ENCODE measurements around the gene YOD1. TPM values are rescaled to one million over a fixed set of nuclear protein-coding genes. Genes with fewer than 3 reads are reported as not detected.

Gene YOD1
- total and polyA plus RNA-seq, 2 donors (not counting 3 experiments of a cell fraction or from before 2014, with no cell fraction given): 1.2 to 5.9 TPM

GRCh38 chr1:207054491-207054890 is 3.5 kb upstream of the YOD1 start:
- H3K36me3 ChIP-seq (ENCODE audit: control insufficient read depth in 2 of 2, extremely low read depth in 1 of 2, insufficient read depth in 2 of 2, low read length in 2 of 2): no peaks in the 10 kb centered on the region
- H3K27ac ChIP-seq (ENCODE audit: insufficient read depth, low read depth, low read length): no peak overlapping the region
- no peaks in the 10 kb centered on the region for H4K20me1 ChIP-seq (replicated peaks; ENCODE audit: control insufficient read depth, extremely low read depth, insufficient read depth, low read length)
- peaks cover 0 to 2% of the 10 kb centered on the region in 2 experiments for H3K27me3 ChIP-seq (ENCODE audit: control insufficient read depth in 2 of 2, insufficient read depth in 2 of 2, low read length in 2 of 2)
- dilution Hi-C loops (cut with MboI; ENCODE audit: extremely low pct_ligation_motif_present, low sequenced_read_pairs) (no loop called here), intact Hi-C loops (cut with micrococcal nuclease) (loop anchor here (5.0 kb wide), 1 partner anchor 153 kb away; no protein-coding TSS in a partner anchor)
- FAIRE-seq (no peak), DNase-seq (ENCODE audit: low read depth, low spot score) (no peak)
- TF ChIP-seq GATA2 (IDR thresholded peaks at IDR 0.05; ENCODE audit: insufficient read depth, insufficient read length, low read depth, low read length): no peak
- no peak for TF ChIP-seq MAX (IDR thresholded peaks at IDR 0.05; ENCODE audit: insufficient read depth, insufficient read length)
- POLR2A ChIA-PET: no interaction called here
- no peak overlapping the region for H3K4me2 ChIP-seq (ENCODE audit: insufficient read depth, low read length)
- no peak overlapping the region for H2AFZ ChIP-seq (ENCODE audit: low read depth, low read length)
- H3K9me3 ChIP-seq (replicated peaks; ENCODE audit: control insufficient read depth, insufficient read depth, low read length): no peaks in the 10 kb centered on the region
- no peak overlapping the region for H3K4me3 ChIP-seq (replicated peaks in 1 of 3; ENCODE audit: insufficient read depth in 1 of 3, low read depth in 1 of 3, low read length in 3 of 3)
- no peak overlapping the region for H3K9ac ChIP-seq (replicated peaks; ENCODE audit: extremely low read depth, insufficient read depth, low read length)
- CTCF ChIA-PET: interaction anchor here (1.0 kb wide), 1 partner anchor 350 kb away, joined by 3 read pairs; no protein-coding TSS in a partner anchor
- H3K4me1 ChIP-seq (ENCODE audit: control insufficient read depth, extremely low read depth, insufficient read depth, low read length): peaks cover 13% of the 10 kb centered on the region
- no peaks in the 10 kb centered on the region for H3K9me1 ChIP-seq (replicated peaks; ENCODE audit: control insufficient read depth, extremely low read depth, insufficient read depth, low read length)
- BruUV-seq (replicated peaks): no TSS peak
- H3K79me2 ChIP-seq (ENCODE audit: control insufficient read depth, insufficient read depth, low read length): peaks cover 9% of the 10 kb centered on the region

- dilution Hi-C loops (cut with MboI; ENCODE audit: extremely low pct_ligation_motif_present, low sequenced_read_pairs) (no loop called here), intact Hi-C loops (cut with micrococcal nuclease) (loop anchor here (5.0 kb wide), 1 partner anchor 154 kb away; no protein-coding TSS in a partner anchor)
- TF ChIP-seq FOS (IDR thresholded peaks at IDR 0.05; ENCODE audit: borderline replicate concordance, insufficient read depth, low read length): no peak
- no peak for TF ChIP-seq POLR2A (IDR thresholded peaks at IDR 0.05; ENCODE audit: low read depth, low read length)
- Histone ChIP-seq H3K9me3 (replicated peaks; ENCODE audit: control insufficient read depth, insufficient read depth, low read length) (no peaks in the 10 kb centered on the region), H3K9me1 (replicated peaks; ENCODE audit: control insufficient read depth, extremely low read depth, insufficient read depth, low read length) (no peaks in the 10 kb centered on the region), H3K4me2 (ENCODE audit: insufficient read depth, low read length) (peak within 1 kb of the TSS; percentile 91), H3K79me2 (ENCODE audit: control insufficient read depth, insufficient read depth, low read length) (peaks cover 22% of the 10 kb centered on the region), H3K4me3 (replicated peaks in 1 of 3; ENCODE audit: insufficient read depth in 1 of 3, low read depth in 1 of 3, low read length in 3 of 3) (peak within 1 kb of the TSS; percentile 27 to 77 (median 62)), H2AFZ (ENCODE audit: low read depth, low read length) (peak within 1 kb of the TSS; percentile 75), H3K4me1 (ENCODE audit: control insufficient read depth, extremely low read depth, insufficient read depth, low read length) (peaks cover 15% of the 10 kb centered on the region), H3K27me3 (ENCODE audit: control insufficient read depth in 2 of 2, insufficient read depth in 2 of 2, low read length in 2 of 2) (peaks cover 0 to 2% of the 10 kb centered on the region in 2 experiments), H3K36me3 (ENCODE audit: control insufficient read depth in 2 of 2, extremely low read depth in 1 of 2, insufficient read depth in 2 of 2, low read length in 2 of 2) (peaks cover 6% of the 10 kb centered on the region in 2 experiments), H3K27ac (ENCODE audit: insufficient read depth, low read depth, low read length) (no peak within 1 kb of the TSS), H4K20me1 (replicated peaks; ENCODE audit: control insufficient read depth, extremely low read depth, insufficient read depth, low read length) (peaks cover 3% of the 10 kb centered on the region), H3K9ac (replicated peaks; ENCODE audit: extremely low read depth, insufficient read depth, low read length) (peak within 1 kb of the TSS; percentile 47)
- ChIA-PET POLR2A (interaction anchor here (0.6 to 1.1 kb wide), 2 partner anchors 268 to 340 kb away, joined by 3 to 4 read pairs; no protein-coding TSS in a partner anchor), CTCF (interaction anchor here (0.7 to 1.6 kb wide), 8 partner anchors 9 to 446 kb away, joined by 3 to 10 read pairs (median 3); partner anchors contain the start of gene C1orf116)
- BruUV-seq (replicated peaks): no TSS peak
- FAIRE-seq: peak; percentile 82
- peak; percentile 88 for DNase-seq (ENCODE audit: low read depth, low spot score)
Measured at GRCh38 chr1:207052911-207053769, 2.1 kb upstream of the YOD1 start, which contains the start of gene PFKFB2. TSS of gene PFKFB2 (plus strand) at chr1:207053275. CDS start at chr1:207054718, 1,443 bp downstream.
